Measurements from ENCODE around the gene KIAA0825.
"Not testable (repeated sequence)": the region's sequence is repeated elsewhere in the genome, so short reads cannot be mapped to it uniquely, and the experiment has no call there.

The KIAA0825 gene

GRCh38 chr5:94361161-94361560 is 257.2 kb downstream of the KIAA0825 start:
- DNase-seq: no peak

- DNase-seq: no peak
Observed at GRCh38 chr5:94360382-94361130, 257.8 kb downstream of the KIAA0825 start.

- DNase-seq: no peak
Observed at GRCh38 chr5:94359880-94360279, 258.5 kb downstream of the KIAA0825 start.

- DNase-seq: no peak
Observed at GRCh38 chr5:94355811-94356210, 262.6 kb downstream of the KIAA0825 start.

- not testable (repeated sequence) for DNase-seq
Observed at GRCh38 chr5:94354837-94355485, 263.4 kb downstream of the KIAA0825 start.

GRCh38 chr5:94353605-94354004 is 264.8 kb downstream of the KIAA0825 start:
- no peak for DNase-seq

- no peak for DNase-seq
Observed at GRCh38 chr5:94347130-94347529, 271.3 kb downstream of the KIAA0825 start.

GRCh38 chr5:94345257-94345656 is 273.1 kb downstream of the KIAA0825 start:
- DNase-seq: no peak

GRCh38 chr5:94337617-94338016 is 280.8 kb downstream of the KIAA0825 start:
- DNase-seq: no peak

GRCh38 chr5:94335936-94336335 is 282.5 kb downstream of the KIAA0825 start:
- no peak for DNase-seq

GRCh38 chr5:94329115-94329514 is 289.3 kb downstream of the KIAA0825 start:
- DNase-seq: no peak

- DNase-seq: no peak
Observed at GRCh38 chr5:94326586-94326985, 291.8 kb downstream of the KIAA0825 start.

- no peak for DNase-seq
Observed at GRCh38 chr5:94316916-94317838, 301.2 kb downstream of the KIAA0825 start.

GRCh38 chr5:94314460-94315131 is 303.8 kb downstream of the KIAA0825 start:
- no peak for DNase-seq

GRCh38 chr5:94313696-94314095 is 304.7 kb downstream of the KIAA0825 start:
- no peak for DNase-seq

- DNase-seq: no peak
Observed at GRCh38 chr5:94313188-94313587, 305.2 kb downstream of the KIAA0825 start.

GRCh38 chr5:94312298-94312697 is 306.1 kb downstream of the KIAA0825 start:
- DNase-seq: no peak

GRCh38 chr5:94310833-94311232 is 307.6 kb downstream of the KIAA0825 start:
- no peak for DNase-seq

- no peak for DNase-seq
Observed at GRCh38 chr5:94309141-94309540, 309.3 kb downstream of the KIAA0825 start.

GRCh38 chr5:94308442-94308841 is 310.0 kb downstream of the KIAA0825 start:
- DNase-seq: no peak

- no peak for DNase-seq
Observed at GRCh38 chr5:94304146-94304545, 314.3 kb downstream of the KIAA0825 start.

- DNase-seq: no peak
Observed at GRCh38 chr5:94288937-94289336, 329.5 kb downstream of the KIAA0825 start.

GRCh38 chr5:94285984-94286383 is 332.4 kb downstream of the KIAA0825 start:
- no peak for DNase-seq

All from activated naive CD4-positive, alpha-beta T cell (primary cell).